ENCODE data around the gene SCD5. TPM values are rescaled to one million over a fixed set of nuclear protein-coding genes. Genes with fewer than 3 reads are reported as not detected.

The SCD5 gene
- total RNA-seq, 1 donor from 2014 or later: 23.9 TPM

GRCh38 chr4:82741188-82741587 lies 57.4 kb downstream of the SCD5 start:
- TF ChIP-seq, protein P1, sequence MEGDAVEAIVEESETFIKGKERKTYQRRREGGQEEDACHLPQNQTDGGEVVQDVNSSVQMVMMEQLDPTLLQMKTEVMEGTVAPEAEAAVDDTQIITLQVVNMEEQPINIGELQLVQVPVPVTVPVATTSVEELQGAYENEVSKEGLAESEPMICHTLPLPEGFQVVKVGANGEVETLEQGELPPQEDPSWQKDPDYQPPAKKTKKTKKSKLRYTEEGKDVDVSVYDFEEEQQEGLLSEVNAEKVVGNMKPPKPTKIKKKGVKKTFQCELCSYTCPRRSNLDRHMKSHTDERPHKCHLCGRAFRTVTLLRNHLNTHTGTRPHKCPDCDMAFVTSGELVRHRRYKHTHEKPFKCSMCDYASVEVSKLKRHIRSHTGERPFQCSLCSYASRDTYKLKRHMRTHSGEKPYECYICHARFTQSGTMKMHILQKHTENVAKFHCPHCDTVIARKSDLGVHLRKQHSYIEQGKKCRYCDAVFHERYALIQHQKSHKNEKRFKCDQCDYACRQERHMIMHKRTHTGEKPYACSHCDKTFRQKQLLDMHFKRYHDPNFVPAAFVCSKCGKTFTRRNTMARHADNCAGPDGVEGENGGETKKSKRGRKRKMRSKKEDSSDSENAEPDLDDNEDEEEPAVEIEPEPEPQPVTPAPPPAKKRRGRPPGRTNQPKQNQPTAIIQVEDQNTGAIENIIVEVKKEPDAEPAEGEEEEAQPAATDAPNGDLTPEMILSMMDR (IDR thresholded peaks at IDR 0.05): no peak
- no peak for DNase-seq (ENCODE audit: extremely low spot score, unreplicated experiment)
- Mint-ChIP-seq H3K27ac (ENCODE audit: unreplicated experiment) (no peak overlapping the region), H3K27me3 (ENCODE audit: unreplicated experiment) (no peaks in the 10 kb centered on the region), H3K9me3 (ENCODE audit: unreplicated experiment) (no peaks in the 10 kb centered on the region), H3K36me3 (ENCODE audit: unreplicated experiment) (peaks cover 9% of the 10 kb centered on the region), H3K4me1 (ENCODE audit: unreplicated experiment) (peaks cover 24% of the 10 kb centered on the region), H3K4me3 (ENCODE audit: unreplicated experiment) (no peak overlapping the region)

DNA sequence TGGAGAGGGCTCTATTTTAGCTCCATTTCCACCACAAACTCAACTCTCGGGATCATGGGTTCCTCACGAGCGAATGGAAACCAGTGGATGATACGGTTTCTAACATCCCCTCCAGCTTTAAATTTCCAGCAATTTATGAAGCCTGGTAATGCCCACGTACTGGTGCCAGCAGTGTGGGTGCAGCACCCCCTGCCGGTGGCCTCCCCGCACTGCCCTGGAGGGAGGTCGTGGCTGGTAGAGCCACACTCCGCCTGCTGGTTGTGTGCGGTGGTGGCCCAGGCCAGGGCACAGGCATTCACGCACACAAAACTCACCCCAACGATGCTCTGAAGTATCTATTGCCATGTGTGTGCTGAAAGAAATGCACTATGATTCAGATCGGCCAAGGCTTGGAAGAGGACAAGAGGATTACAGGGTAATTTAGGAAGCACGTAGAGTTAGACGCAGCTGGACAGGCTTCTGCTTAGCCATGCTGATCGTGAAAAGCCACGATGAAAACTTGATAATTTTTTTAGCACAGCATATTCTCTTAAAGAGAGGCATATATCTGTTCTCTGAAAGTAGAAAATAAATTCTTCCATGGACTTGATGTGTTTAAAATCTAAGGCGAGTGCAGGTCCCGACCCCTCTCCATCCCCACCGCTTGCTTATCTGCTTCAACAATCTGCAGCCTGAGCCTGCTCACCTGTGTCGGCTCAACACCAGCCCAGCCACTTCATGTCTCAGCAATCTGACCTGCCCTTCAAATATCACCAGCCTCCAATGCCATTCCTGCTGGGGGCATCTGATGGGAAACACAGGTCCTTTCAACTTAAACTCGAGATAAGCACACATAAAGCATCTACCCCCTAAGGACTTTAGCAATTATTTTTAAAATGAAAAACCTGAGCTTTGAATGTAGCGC lies 59.1 kb downstream of the SCD5 start:
- TF ChIP-seq, protein P1 (IDR thresholded peaks at IDR 0.05): peak; percentile 74
- peaks cover 12% of the 10 kb centered on the region for H3K4me1 Mint-ChIP-seq (ENCODE audit: unreplicated experiment)
- no peaks in the 10 kb centered on the region for H3K27me3 Mint-ChIP-seq (ENCODE audit: unreplicated experiment)
- peaks cover 12% of the 10 kb centered on the region for H3K36me3 Mint-ChIP-seq (ENCODE audit: unreplicated experiment)
- no peaks in the 10 kb centered on the region for H3K9me3 Mint-ChIP-seq (ENCODE audit: unreplicated experiment)
- no peak overlapping the region for H3K27ac Mint-ChIP-seq (ENCODE audit: unreplicated experiment)
- DNase-seq (ENCODE audit: extremely low spot score, unreplicated experiment): peak; percentile 86
- no peak overlapping the region for H3K4me3 Mint-ChIP-seq (ENCODE audit: unreplicated experiment)

DNA sequence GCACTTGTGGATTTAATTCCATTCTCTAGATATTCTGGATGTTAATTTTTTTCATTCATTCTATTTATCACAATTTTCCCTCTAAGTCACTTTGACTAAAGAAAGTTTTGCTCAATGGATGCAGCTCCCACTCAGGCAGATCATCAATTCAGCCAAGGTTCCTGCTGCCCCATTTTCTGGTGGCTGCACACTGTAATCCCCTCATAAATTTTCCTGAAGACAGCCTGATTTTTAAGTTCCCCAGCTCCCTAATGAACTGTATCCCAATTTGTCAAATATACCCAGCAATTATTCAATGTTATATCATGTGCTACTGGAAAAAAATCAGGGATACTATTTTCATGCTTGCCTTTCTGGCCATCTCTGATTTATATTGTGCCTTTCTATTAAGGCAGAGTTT lies 61.2 kb downstream of the SCD5 start:
- Mint-ChIP-seq H3K4me3 (ENCODE audit: unreplicated experiment) (no peak overlapping the region), H3K27ac (ENCODE audit: unreplicated experiment) (no peak overlapping the region), H3K36me3 (ENCODE audit: unreplicated experiment) (peaks cover 12% of the 10 kb centered on the region), H3K9me3 (ENCODE audit: unreplicated experiment) (no peaks in the 10 kb centered on the region), H3K4me1 (ENCODE audit: unreplicated experiment) (peaks cover 10% of the 10 kb centered on the region), H3K27me3 (ENCODE audit: unreplicated experiment) (no peaks in the 10 kb centered on the region)
- TF ChIP-seq, protein P1 (IDR thresholded peaks at IDR 0.05): no peak
- no peak for DNase-seq (ENCODE audit: extremely low spot score, unreplicated experiment)

DNA sequence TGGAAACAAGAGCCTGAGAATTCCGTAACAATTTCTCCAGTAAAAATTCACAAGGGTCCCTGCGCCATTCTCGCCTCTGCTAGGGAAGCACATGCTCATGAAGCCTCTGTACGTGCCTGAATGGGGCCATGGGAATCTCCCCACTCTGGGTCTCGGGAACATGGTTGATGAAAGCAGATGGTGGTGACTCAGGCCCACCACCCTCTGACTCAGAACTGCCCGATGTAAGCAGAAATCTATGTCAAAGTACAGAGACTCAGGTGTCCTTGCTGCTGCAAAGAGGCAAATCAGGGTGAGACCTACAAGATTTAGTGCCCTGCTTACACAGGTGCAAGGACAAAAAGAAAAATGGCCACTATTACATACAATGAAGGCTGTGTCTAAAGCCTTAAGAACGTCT lies 65.0 kb downstream of the SCD5 start:
- Mint-ChIP-seq H3K36me3 (ENCODE audit: unreplicated experiment) (peaks cover 3% of the 10 kb centered on the region), H3K9me3 (ENCODE audit: unreplicated experiment) (no peaks in the 10 kb centered on the region), H3K27ac (ENCODE audit: unreplicated experiment) (no peak overlapping the region), H3K27me3 (ENCODE audit: unreplicated experiment) (no peaks in the 10 kb centered on the region), H3K4me3 (ENCODE audit: unreplicated experiment) (no peak overlapping the region), H3K4me1 (ENCODE audit: unreplicated experiment) (peaks cover 28% of the 10 kb centered on the region)
- TF ChIP-seq, protein P1 (IDR thresholded peaks at IDR 0.05): no peak
- no peak for DNase-seq (ENCODE audit: extremely low spot score, unreplicated experiment)

- Mint-ChIP-seq H3K27ac (ENCODE audit: unreplicated experiment) (no peak overlapping the region), H3K9me3 (ENCODE audit: unreplicated experiment) (no peaks in the 10 kb centered on the region), H3K27me3 (ENCODE audit: unreplicated experiment) (no peaks in the 10 kb centered on the region), H3K4me3 (ENCODE audit: unreplicated experiment) (no peak overlapping the region), H3K36me3 (ENCODE audit: unreplicated experiment) (no peaks in the 10 kb centered on the region), H3K4me1 (ENCODE audit: unreplicated experiment) (peaks cover 26% of the 10 kb centered on the region)
- TF ChIP-seq, protein P1 (IDR thresholded peaks at IDR 0.05): no peak
- DNase-seq (ENCODE audit: extremely low spot score, unreplicated experiment): no peak
Observed at GRCh38 chr4:82728301-82728700, 70.3 kb downstream of the SCD5 start.

Data from osteocyte (in vitro differentiated cells).